T47D (cell line): Measurements from ENCODE around the gene WDR83.
"Not testable (repeated sequence)": the region's sequence is repeated elsewhere in the genome, so short reads cannot be mapped to it uniquely, and the experiment has no call there.

Experiments
- DNase-seq, 2 experiments: peaks; one replicate each; pipeline versions ENCODE4 v3.0.0 to v3.0.0-alpha.2; 2011 to 2012; ENCODE audit warnings: low read depth in 1 of 2, low spot score in 1 of 2
- JUND ChIP-seq: IDR thresholded peaks from 2 replicates; pipeline ENCODE4 v1.6.1; 2012; ENCODE audit warnings: low read depth
- in situ Hi-C: cut with HindIII; loops from 2 replicates; pipeline ENCODE4 v1.10.0; 2016; ENCODE audit warnings: low sequenced_read_pairs, low pct_unique_long_range_greater_than_20kb

The WDR83 gene

DNA sequence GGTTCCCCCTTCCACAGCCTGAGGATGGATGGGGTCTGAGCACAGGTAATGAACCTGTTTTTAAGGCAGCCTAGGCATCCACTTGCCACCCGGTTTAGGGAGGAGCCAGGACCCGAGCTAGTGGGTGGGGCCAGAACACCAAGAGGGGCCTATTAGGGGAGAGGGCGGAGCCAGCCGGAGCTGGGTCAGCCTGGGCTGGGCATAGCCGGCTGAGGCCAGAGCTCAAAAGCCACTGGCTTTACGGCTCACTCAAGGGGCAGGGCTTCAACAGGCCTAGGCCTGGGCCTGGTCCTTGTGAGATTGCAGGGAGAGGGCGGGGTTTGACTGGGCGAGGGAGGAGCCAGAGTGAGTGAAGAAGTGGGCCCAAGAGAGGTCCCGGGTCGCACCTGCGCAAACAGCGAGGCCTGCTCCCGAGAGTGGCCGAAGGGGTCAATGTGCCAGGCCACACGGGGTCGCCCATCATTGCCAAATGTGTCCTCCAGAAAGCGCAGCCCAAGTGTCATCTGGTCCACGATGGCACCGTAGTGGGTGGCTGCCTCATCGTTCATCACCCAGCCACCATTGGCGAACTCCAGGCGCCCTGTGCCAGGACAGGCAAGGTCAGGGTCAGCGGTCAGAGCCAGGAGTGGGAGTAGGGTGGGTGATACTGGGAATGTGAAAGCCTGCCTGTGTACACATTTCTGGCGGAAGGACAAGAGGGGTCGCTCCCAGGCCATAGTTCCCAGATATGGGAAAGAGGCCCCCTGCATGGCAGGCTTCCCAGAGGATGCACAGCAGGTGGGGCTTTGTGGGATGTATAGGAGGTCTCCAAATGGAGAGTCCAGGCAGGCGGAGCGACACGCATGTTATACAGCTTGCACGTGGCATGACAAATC is 2.0 kb upstream of the WDR83 start:
- in situ Hi-C loops = no loop called here
- no peak for TF ChIP-seq JUND
- DNase-seq = peak in 1 of 2 experiments; percentile 87

DNA sequence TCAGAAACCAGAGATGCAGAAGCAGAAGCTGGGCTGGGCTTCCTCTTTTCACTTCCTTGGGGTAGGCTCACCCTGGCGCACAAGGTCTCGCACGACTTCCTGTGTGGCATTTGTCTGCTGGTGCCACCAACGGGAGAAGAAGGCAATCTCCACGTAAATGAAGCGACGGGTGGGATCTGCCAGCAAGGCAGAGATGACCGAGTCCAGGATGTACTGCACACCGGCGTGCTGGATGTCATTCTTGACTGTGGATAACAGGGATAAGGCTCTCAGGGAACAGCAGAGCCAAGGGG is 1.4 kb upstream of the WDR83 start:
- no peak for TF ChIP-seq JUND
- no peak for DNase-seq
- in situ Hi-C loops = no loop called here

DNA sequence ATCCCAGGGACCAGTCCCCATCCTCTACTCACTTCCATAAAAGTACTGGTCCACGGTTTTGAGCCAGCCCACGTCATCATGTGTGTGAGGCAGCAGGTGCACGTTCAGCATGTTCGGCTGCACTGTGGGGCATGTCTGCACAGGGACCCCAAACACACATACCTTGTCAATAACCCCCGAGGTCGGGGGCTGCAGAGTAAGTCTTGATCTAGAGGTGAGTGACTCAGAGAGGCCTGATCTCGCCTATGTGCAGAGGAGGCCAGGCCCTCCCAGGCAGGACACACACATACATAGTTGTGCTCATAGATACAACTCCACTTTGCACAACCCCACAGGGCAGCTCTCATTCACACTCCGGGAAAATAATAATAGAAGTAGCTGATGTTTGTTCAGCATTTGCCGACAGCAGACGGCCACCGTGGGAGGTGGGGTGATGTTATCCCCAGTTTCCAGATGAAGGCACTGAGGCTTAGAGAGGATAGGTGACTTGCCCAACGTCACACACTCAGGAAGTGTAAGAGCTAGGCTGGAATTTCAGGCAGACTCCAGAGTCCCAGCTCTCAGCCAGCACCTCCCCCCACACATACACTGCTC is 839 bp upstream of the WDR83 start:
- in situ Hi-C loops = no loop called here
- TF ChIP-seq JUND = no peak
- DNase-seq = no peak

DNA sequence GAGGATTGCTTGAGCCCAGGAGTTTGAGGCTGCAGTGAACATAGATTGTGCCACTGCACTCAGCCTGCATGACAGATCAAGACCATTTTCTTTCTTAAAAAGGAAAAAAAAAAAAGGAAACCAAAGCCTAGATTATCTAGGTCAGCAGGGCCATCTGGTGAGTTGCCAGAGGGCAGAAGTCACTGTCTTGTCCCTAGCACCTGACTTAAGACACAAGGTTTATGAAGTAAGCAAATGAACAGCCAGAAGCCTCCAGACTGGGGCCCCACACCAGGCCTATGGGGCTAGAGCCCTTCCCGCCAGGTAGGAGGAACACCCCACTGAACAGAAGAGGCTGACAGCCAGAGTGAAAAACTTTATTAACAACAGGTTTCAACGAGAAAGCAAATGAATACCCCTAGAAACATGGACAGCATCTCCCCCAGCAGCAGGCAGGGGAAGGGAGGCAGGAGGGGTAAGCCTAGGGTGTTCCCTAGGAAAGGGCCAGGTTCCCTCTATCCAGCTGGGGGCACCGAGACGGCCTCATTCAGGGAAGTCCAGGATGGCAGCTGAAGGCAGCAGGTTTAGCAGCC is 1.2 kb downstream of the WDR83 start:
- DNase-seq = no peak
- no peak for TF ChIP-seq JUND
- in situ Hi-C loops = no loop called here

DNA sequence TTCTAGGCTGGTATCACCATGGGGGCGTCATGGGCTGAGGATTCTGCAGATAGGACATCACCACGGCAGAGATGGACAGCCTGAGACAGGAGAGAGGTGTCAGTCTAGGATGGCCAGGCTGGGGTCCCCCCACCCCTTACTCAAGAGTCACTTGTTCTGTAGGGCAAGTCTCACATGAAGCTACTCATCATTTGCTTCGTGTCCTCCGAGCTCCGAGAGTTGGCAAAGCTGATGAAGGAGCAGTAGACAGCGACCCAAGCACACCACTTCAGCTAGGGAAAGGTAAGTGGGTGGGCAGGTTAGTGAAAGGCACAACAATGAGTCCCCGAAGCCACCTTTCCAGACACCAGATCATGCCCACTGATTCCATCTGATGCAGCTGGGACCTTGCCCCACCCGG is 1.7 kb downstream of the WDR83 start:
- DNase-seq = no peak
- TF ChIP-seq JUND = no peak
- in situ Hi-C loops = no loop called here

DNA sequence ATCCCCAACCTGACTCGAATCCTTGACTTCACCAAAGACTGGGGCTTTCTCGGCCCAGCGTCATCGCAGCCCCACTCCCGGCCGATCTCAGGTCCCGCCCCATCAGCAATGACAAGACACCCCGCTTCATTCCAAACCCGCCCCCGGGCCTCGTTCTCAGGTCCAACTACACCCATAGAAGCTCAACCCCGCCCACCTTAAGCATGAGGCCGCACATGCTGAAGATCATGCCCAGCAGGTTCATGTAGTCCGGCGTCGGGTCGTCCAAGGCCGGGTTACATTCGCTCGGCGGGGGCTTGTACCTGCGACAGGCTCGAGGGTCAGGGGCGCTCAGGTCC is 2.3 kb downstream of the WDR83 start:
- peak in 1 of 2 experiments; percentile 71 for DNase-seq
- in situ Hi-C loops = no loop called here
- no peak for TF ChIP-seq JUND

DNA sequence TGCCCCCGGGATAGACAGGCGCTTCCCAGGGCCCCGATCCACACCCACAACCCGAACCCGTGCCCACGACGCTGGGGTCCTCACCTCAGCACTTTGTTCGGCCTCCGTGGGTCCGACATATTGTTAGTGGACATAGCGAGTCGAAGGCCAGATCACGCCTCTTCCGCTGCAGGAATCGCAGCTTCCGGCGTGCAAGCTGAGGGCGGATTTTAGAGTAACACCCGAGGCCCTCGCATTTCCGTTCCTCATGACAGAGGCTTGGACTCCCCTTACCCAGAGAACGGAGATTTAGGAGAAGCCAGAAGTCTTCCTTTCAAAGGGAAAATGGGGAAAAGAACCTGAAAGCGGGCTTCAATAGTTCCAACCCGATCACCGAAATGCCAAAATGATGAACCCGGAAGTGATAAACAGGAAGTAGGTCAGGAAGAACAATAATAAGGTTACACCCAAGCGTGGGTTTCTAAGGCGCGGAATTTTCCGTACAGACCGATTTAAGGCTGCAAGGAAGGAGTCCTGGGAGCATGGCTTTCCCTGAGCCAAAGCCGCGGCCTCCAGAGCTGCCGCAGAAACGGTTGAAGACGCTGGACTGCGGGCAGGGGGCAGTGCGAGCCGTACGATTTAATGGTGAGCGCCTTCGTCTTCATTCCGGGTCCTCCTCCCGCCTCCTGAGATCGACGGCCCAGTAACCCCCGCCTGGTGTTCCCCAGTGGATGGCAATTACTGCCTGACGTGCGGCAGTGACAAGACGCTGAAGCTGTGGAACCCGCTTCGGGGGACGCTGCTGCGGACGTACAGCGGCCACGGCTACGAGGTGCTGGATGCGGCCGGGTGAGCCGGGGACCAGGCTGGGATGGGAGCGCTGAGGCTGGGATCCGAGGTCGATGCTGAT is 2.9 kb downstream of the WDR83 start:
- in situ Hi-C loops = no loop called here
- TF ChIP-seq JUND = no peak

DNA sequence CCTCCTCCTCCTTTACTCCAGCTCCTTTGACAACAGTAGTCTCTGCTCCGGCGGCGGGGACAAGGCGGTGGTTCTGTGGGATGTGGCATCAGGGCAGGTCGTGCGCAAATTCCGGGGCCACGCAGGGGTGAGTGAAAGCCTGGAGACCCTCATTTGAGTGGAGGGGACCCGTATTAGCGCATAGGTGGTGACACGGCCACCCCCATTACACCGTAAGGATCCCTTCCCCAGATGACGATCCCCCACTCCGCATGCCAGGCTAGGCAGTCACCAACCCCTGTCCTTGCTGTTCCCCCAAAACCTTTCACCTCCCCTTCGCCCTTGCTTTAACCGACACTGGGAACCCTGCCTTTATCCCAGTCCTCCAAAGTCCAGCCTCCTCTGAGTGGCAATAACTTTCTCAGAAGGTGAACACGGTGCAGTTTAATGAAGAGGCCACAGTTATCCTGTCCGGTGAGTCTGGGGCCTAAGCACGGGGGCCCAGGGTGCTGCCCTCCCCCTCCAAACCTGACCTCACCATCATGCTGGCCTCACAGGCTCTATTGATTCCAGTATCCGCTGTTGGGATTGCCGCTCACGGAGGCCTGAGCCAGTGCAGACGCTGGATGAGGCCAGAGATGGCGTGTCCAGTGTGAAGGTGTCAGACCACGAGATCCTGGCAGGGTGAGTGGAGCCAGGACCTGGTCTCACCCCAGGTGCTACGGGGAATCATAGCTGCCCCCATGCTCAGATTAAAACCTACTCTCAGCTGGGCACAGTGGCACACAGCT is 3.7 kb downstream of the WDR83 start:
- in situ Hi-C loops = no loop called here
- no peak for DNase-seq

More for the DNA sequence above, 2.9 kb downstream of the WDR83 start:
- peak; percentile 70 to 86 for DNase-seq

DNA sequence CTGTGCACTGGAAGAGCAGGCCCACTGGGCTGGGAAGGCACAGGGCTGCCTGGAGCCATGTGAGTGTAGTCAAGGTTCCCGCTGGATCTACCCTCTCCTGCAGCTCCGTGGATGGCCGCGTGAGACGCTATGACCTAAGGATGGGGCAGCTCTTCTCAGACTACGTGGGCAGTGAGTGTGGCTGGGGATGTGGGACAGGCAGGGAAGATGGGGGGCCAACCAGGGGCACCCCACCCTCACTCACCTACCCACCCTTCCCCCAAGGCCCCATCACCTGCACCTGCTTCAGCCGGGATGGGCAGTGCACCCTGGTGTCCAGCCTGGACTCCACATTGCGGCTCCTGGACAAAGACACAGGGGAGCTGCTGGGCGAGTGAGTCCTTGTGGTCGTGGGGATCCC is 6.1 kb downstream of the WDR83 start:
- TF ChIP-seq JUND = no peak
- no peak for DNase-seq
- in situ Hi-C loops = no loop called here

More for the DNA sequence above, 3.7 kb downstream of the WDR83 start:
- no peak for TF ChIP-seq JUND

DNA sequence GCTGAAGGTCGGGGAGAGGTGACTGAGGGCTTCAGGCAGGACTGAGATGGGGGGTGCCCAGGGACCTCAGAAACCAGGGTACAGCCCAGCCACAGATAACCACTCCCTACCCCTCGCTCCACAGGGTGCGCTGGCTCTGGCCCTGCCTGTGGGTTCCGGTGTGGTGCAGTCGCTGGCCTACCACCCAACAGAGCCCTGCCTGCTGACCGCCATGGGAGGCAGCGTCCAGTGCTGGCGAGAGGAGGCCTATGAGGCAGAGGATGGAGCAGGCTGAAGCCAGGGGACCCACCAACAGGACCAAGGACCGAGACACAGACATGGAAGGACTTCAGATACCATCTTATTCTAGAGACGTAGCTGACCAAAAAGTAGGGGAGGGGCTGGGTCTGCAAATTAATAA is 8.8 kb downstream of the WDR83 start:
- in situ Hi-C loops = no loop called here
- no peak for TF ChIP-seq JUND
- DNase-seq = no peak

DNA sequence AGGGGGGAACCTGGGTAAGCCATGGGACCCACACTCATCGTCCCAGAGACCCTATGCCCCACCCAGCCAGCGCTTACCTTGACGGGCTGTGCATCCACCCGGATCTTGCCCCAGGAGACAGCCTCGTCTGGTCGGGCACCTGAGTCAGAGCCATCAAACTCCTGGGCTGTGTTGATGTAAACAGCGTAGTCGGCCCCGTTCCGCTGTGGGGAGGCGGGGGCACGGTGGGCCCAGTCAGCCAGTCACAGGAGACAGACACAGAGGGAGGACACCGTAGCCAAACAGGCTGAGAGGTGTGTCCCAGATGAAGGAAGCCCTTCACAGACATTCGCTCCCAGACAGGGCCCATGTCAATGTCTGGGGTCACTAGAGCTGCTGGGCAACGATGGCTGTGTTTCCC is 9.3 kb downstream of the WDR83 start:
- in situ Hi-C loops = no loop called here
- no peak for TF ChIP-seq JUND
- DNase-seq = no peak

DNA sequence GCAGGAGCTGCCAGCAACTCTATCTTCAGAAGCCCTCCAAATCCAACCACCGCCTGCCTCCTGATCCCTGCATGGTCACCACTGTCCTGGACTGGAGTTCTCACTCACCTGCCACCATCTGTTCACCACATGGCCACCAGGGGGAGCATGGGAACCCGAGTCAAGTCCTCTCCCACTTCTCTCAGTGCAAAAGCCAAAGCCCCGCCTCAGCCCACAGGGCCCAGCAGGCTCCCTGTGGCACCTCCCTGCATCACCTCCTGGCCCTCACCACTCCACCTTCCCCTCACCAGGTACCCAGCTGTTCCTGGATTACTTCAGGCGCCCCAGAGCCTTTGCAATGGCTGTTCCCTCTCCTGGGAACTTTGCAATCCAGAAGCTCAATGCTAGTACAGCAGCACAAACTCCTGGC is 9.8 kb downstream of the WDR83 start:
- in situ Hi-C loops = no loop called here
- no peak for TF ChIP-seq JUND
- peak; percentile 76 to 86 for DNase-seq

DNA sequence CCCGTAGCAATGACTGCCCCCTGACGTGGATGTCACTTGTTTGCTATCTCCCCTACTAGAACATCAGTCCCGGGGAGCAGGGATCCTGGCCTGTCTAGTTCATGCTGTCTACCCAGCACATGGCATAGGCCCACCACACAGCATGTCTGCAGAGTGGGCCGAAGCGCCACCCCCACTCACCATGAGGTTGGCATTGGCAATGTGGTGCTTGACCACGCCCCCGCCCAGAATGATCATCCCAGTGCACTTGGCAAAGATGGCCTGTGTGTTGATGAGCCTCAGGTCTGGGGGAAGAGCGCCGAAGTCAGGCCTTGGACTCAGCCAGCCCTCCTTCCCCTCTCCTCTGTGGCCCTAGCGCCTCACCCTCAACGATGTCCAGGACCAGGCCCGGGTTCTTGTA is 10.3 kb downstream of the WDR83 start:
- in situ Hi-C loops = no loop called here
- no peak for TF ChIP-seq JUND
- no peak for DNase-seq

DNA sequence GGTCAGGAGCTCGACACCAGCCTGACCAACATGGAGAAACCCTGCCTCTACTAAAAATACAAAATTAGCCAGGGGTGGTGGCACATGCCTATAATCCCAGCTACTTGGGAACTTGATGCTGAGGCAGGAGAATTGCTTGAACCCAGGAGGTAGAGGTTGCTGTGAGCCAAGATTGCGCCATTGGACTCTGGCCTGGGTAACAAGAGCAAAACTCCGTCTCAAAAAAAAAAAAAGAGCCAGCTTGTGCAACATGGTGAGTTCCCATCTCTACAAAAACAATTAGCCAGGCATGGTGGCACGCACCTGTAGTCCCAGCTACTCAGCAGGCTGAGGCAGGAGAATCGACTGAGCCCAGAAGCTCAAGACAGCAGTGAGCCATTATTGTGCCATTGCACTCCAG is 11.4 kb downstream of the WDR83 start:
- in situ Hi-C loops, DNase-seq: not testable (repeated sequence)
